Germinal center (tissue), 1 donor: Measurements from ENCODE around the gene UFD1.

Experiments used
- DNase-seq: peaks from one replicate; pipeline ENCODE4 v3.0.0; 2012; ENCODE audit warnings: mixed read lengths, low spot score

Gene UFD1

DNA sequence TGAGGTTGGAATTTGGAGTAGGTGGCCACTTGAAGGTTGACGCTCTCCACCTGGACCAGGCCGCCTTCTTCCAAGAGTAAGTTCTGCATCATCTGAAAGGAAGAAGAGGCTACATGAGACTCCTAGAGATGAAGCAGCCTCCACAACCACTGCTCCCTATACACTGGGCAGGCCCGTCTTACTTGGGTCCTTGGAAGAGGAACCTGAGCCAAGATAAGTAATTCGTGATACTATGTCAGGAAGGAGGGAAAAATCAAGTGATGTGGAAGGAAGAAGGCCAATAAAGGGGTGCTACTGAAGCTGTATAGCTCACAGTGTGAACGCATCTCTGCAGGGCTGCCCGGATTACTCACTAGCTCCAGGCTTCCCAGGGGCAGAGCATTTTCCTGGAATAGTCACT lies 11.1 kb downstream of the UFD1 start:
- DNase-seq, result no peak

DNA sequence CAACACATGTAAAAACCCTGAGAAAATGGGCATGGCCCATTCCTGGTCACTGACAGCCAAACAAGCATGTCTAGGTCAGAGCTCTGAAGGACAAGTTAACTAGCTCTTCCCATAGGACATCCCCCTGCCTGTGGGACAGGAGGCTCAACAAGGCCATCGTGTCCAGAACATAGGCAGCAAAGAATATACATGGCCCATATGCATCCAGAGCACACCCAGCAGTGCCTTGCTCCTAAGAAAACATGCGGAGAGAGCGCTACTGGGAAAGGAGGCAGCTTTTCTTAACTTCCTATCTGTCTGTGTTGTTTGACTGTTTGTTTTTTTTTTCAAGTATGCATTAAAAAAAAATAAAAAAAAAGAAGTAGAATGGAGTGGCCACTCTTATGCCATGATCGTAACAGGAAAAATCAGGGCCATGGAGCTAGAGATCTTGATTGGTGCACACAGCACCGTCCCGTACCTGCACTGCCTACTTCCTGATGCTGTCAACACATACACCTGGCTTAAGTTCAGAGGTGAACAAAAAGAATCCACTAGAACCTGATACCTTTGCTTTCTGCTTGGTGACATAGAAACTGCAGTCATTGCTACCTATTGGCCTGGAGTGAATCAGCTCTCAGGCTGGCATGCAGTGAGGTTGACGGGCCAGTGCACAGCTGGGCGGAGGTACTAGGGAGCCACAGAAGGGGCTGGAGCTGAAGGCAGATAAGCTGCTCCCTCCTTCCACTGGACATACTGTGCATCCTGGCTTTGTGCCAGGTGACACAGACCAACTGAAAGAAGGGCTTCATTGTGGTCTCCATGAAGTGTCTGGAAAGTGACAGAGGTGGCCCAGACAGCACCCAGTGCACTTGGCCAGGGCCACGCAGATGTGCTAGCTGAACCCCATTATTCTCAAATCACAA lies 11.9 kb downstream of the UFD1 start:
- DNase-seq, result no peak

DNA sequence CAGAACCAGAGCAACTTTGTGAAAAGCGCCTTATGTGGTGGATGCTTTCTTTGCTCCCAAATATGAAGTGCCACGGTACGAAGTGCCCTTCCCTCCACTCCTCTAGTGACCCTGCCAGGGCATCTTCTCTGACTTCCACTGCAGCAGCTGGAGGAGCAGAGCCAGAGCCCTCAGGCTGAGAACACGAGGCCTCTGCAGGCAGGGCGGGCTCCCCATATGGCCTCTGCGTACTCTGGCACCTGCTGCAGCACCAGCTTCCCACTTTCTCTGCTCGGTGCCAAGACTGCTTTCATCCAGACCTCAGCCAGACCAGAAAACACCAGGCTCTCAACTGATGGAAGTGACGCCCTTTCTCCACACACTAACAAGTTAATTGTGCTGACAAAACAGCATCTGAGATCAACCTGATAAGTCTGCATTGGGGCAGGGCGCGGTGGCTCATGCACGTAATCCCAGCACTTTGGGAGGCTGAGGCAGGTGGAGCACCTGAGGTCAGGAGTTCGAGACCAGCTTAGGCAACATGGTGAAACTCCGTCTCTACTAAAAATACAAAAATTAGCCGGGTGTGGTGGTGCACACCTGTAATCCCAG lies 12.8 kb downstream of the UFD1 start:
- DNase-seq, result no peak

DNA sequence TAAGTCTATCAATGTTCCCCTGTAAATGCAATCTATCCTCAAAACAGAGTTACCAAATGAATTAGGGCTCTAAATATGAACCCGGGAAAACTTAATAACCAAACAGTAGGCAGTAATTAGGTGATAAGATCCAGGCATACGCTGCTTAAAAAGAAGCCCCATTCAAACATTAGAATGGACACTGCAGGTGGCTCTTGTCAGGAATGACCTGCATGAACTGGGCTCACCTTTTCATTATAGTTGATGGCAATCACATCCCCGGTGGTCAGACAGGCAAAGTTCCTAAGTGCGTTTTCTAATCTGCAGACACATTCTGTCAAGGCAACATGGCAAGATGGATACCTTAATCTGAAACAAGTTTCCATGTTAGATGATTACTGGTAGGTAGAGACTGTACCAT lies 14.0 kb downstream of the UFD1 start:
- DNase-seq, result no peak

DNA sequence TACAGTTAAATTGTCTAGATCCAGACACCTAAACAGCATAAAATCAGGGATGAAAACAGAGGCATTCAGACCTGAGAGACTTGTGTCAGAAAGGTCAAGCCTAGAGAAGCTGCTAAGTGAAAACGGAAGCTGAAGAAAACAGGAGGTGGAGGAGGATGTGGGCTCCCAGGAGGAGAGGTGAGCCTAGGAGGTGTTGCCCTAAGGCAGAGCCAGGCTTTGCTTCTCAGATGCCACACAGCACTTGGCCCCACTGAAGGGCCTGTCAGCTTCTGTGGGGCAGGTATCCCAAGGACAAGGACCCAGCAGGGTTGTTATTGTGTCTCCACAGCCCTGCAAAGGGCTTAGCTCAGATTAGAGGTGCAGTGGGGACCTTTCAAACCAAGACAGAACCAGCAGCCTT lies 14.4 kb downstream of the UFD1 start:
- no peak for DNase-seq

DNA sequence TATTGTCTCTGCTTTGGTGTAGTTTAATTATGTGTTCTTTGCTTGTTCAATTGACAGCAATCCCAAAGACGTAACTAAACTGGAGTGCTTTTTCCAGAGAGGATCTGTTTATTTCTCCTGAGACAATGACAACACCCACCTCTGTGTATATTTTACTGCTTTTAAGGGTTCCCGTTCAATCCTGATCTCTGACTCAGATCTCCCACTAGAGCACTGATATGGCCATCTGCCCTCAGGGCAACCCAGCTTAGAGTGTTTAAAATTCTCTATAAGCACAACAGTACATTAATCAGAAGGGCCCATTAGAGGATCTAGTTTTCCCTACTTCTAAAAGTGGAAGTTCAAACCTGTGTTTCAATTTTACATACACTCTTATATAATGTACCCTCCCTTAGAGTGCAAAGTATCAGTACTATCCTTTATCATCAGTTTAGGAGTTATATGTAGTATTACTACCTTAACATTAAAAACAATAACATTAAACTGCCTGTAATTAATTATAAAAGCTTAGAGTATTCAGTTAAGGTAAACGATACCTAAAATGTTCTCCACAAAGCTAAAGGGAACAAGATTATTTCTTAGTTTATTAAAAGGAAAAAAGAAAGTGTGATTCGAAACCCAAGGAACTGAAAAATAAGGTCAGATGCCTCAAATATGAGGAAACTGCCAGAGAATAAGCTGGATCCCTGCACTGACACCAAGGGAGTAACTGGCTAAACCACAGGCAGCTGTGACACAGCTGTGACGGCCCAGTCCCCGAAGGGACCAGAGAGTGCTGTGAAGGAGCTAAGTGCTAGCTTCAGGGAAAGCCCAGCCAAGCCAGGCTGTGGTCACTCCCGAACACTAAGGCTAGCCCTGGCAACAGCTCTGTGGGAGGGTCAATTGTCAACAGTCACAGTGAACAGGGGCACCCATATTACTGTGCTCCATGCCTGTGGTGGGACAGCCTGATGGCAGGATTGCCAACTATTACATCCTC lies 15.2 kb downstream of the UFD1 start:
- DNase-seq, result no peak

DNA sequence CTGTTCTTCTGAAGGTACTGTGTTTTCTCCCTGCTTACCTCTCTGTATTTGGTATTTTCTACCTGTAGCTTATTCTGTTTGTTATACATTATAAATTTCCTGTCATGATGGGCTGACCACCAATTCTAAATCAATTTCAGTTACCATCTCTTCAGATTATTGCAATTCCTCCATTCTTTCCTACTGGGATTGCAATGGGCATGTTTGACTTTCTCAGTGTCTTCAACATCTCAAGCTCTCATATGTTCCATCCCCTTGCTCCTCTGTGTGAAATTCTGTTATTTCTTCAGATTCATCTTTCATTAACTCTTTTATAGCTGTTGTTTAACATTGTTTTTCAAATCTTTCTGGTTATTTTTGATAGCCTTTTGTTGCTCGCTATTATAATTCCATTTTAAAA lies 16.0 kb downstream of the UFD1 start:
- no peak for DNase-seq

DNA sequence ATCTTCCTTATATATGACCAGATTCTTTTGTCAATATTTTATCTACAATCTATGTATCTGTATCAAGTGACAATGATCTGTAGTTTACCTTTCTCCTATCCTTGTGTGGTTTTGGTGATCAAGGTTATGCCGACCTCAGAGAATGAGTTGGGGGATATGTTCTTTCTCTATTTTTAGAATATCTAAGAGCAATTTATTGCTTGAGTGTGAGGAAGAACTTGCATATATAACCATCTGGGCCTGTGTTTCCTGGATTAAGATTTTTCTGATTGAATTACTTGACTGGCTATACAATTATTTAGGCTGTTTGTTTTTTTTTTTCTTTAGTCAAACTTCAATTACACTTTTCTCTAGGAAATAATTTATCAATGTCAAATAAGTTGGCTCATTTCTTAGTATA lies 17.5 kb downstream of the UFD1 start:
- no peak for DNase-seq

DNA sequence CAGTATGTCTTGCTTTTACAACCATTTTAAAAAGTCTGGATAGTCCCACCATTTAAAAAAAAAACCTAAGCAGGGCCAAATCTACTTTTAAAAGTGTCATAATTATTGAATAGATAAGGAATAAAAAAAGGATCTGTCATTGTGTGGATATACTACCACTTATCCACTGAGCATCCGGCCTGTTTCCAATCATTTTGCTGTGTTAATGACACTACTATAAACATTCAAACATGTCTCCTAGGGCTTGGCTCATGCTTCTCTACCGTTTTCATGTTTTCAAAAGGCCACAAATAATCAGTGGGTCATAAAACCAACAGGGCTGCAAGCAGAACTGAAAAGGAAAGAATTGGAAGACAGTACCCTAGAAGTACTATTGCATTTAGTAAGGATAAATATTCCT lies 19.0 kb downstream of the UFD1 start:
- DNase-seq, result no peak

DNA sequence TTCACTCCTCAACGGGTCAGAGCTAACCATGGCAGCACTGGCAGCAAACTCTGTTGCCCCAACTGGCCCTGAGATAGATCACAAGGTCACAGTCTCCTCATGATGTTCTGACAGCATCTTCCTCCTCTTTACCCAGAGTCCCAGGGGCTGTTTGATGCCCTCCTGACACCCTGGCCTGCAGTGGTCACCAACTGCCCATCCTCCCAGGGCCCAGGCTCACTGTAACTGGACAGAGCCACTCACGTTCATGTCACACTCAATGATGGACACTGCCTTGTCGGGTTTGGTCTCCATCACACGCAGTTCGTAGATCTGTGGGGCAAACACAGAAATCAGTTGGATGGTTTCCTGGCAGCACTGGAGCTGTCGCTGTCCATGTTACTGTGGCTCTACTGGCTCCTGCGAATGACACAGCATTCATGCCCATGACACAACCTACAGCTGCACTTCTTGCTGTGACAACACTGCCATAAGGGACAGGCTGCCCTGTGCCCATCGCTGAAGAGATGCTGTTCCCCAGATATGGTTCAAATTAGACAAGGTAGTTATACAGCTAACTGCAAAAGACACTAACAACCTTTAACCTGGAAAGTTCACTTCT lies 21.1 kb downstream of the UFD1 start:
- no peak for DNase-seq

DNA sequence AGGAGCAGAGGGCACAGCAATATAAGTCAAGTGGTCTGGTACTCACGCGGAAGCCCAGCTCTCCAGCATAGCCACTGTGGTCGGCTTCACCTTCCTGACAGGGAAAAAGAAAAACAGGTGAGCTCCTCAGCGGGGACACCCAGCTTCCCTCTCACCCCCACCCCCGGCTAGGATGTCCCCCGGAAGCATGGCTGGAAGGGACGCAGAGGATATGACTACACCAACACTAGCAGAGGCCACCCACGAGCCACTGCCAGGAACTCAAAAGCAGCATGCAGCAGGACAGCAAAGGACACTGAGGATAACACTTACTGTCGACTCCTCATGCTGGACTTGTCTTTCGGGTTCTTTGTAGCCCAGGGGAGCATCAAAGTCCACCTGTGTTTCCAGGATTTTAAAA lies 22.5 kb downstream of the UFD1 start:
- DNase-seq, result no peak

DNA sequence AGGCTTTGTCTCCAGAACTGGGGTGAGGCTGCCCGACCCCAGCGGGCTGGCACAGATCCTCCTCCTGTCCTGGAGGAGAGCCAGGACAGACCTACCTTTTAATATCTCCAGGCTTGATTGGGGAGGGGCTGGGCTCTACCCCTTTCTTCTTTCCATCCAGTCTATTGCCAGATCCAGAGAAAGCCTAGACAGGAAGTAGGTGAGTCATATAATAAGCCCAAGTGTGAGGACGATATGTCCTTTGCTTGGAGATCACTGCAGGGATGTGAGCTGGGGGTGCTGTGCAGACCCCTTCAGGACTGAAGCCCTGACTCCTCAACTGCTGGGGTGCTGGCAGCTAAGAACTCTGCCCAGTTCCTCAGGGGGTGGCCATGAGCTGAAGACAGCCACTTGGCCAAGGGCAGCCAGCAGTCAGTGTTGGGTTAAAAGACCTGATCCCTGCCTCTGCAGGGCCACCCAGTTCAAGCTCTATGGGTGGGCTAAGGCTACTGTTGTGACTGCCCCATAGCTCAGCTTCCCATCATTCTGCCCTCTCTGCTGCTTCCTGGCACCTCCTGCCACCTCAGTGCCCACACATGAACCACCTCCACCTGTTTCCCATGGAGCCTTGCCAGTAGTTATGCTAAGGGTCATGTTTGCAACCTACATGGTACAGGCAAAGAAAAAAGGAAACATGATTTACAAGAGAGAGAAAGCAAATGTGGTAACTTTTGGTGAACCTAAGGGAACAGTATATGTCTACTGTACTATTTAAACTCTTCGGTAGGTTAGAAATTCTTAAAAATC lies 23.2 kb downstream of the UFD1 start:
- DNase-seq, result no peak

DNA sequence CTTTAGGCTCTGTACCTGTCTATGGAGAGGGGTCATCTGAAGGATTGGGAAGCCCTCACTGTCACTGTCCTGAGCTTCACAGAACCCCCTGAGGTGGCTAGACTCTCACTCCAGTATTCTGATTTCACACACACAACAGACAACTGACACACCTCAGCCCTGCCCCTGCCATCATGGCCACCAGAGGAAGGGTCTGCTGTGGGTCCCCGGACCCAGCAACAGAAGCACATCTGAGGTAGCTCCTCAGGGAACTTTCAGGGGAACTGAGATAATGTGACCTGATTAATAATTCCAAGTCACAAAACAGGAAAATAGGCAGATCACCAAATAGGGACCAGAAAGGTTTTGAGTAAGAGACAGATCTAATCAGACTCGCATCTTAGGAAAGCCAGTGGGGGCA lies 24.0 kb downstream of the UFD1 start:
- DNase-seq, result no peak

DNA sequence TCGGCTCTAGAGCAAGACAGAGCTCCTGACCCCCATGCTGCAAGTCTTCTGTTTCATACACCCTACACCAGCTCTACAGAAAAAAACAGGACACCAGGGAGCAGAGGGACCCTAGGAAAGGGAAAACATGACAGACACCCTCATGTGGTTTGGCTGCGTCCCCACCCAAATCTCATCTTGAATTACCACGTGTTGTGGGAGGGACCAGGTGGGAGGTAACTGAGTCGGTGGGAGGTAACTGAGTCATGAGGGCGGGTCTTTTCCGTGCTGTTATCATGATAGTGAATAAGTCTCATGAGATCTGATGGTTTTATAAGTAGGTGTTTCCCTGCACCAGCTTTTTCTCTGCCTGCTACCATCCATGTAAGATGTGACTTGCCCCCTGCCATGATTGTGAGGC lies 24.8 kb downstream of the UFD1 start:
- no peak for DNase-seq

DNA sequence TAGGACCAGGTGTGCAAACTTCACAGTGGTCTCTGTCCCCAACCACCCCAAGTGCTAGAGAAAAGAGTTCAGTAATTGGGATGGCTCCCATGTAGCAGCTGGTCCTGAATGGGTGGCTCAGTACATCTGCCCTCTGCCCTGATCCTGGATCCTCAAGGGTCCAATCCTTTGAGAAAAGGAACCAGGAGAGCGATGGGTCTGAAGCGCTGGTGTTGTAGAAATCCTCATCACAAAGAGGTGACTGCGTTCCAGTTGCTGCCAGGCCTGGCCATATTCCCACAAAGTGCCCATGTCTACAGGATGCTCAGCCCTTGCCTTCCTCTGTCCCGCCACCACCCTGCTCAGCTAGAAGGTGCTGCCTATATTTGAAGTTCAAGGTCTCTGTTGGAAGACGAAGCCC lies 25.3 kb downstream of the UFD1 start:
- no peak for DNase-seq

DNA sequence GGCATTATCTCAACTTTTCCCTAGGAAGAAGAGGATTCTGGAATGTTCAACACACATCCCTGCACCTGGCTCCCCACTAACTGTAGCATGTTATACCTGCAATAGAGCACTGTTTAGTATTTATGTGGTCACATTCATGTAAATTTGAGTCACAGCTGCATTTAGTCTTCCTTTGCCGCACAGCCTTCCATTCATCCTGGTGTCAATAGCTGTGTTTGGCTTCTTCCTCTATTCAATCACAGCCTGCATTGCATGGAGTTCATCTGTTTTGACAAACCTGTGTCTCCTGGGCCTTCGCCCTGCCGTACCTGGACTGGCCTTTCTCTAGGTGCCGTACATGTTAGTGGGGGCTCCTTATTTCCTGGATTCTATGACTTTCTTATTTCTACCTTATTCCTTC lies 27.4 kb downstream of the UFD1 start:
- DNase-seq, result no peak

DNA sequence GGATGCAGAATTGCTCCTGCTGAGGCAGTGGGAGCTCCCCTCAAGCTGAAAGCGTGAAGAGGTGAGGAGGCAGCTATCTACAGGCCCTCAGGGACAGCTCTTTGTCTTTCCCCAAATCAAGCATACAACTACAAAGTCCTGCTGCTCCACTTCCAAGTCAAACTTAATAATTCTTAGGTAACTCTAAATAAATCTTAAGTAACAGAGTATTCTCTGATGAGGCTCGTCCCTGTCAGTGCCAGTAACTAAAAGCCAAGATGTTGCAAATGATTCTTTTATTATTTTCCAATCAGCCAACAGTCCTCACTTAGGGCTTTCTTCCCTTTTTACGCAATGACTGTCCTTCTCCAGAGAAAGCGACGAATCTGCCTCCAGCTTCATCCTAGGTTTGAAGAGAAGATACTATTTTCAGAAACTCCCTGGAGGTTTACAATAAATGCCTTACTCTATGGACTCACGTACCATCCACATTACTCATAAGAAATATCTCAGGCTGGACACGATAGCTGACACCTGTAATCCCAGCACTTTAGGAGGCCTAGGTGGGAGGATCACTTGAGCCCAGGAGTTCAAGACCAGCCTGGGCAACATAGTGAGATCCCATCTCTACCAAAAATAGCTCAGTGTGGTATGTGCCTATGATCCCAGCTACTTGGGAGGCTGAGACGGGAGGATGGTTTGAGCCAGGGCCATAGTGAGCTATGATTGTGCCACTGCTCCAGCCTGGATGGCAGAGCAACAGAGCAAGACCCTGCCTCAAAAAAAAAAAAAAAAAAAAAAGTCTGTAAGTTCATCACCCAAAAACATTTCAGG lies 28.4 kb downstream of the UFD1 start:
- no peak for DNase-seq

DNA sequence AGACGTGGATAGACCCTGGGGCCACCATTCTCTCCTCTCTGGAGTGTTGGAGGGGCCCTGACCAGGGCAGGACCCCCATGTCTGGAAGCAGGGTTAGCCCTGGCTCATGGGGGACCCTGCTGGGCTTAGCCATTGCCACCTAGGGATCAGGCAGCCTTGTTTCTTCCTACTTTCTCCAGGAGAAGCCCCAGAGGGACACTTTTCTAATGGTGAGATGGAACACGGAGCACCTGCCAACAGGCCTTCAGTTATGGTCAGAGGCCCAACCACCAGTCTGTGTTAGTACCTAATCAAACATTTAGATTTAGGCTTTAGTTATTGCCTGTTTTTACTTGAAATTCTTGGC lies 29.6 kb downstream of the UFD1 start:
- DNase-seq, result no peak

DNA sequence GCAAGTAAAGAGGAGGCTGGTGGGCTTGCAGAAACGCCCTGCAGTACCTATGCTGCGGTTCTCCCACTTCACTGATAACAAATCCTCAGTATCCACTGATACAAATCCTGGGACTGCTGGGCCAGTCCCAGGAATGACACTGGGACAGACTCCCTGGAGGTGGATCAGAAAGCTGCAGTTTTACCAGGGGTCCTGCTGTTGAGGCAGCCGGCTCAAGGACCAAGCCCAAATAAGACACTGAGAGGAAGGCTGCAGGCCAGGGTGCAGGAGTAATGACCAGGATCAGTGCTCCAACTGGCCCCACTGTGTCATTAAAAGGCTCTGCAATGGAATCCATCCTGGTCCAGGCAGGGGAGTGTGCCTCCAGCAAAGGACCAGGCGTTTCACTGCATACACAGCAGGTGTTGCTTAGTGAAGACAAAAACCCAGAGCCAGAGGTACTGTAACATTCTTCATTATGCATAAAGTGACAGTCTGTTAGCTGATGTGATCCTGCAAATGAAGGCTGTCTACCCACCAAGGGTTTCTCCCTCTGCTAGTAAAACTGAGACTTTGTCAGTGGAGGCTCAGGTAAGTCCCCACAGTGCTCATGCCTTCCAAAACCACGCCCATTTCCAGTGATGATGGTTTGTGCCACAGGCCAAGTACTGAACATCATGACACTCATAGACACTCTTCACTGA lies 30.1 kb downstream of the UFD1 start:
- DNase-seq, result no peak

DNA sequence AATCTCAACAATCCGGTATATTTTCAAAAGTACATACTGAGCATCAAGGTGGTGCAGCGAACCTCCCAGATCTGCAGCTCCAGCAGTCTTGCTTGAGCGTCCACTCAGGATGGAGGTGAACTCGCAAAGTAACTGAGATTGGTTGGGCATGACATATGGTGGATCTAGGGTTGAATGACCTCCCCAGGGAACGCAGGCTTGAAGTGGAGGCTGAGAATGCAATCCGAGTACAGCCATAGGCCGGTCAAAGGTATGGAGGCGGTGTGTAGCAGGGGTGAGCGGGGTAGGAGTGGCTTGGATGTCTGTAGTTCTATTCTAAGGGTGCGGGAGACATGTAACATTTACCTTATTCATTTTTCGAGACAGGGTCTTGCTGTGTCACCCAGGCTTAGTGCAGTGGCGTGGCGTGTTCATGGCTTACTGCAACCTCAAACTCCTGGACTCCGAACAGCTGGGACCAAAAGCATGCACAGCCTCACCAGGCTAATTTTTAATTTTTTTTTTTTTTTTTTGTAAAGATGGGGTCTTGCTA lies 30.9 kb downstream of the UFD1 start:
- peak; percentile 93 for DNase-seq
